Endodermal cell (in vitro differentiated cells): ENCODE data around the gene GNG13. TPM values are rescaled to one million over a fixed set of nuclear protein-coding genes. Genes with fewer than 3 reads are reported as not detected.

ENCODE experiments used
- DNase-seq: peaks from one replicate; pipeline ENCODE4 v3.0.0-alpha.2; 2017
- H3K27ac ChIP-seq: 2 replicates; pipeline ENCODE4 v1.5.1; 2013; ENCODE audit warnings: mild to moderate bottlenecking, low read depth, low read length, moderate library complexity
- H3K27me3 ChIP-seq: 2 replicates; pipeline ENCODE4 v1.6.1; 2013; ENCODE audit warnings: mild to moderate bottlenecking, low read length, moderate library complexity; ENCODE audit not compliant: insufficient read depth, control insufficient read depth, poor library complexity, severe bottlenecking
- H3K36me3 ChIP-seq: 2 replicates; pipeline ENCODE4 v1.7.0; 2013; ENCODE audit warnings: mild to moderate bottlenecking, low read length, moderate library complexity; ENCODE audit not compliant: control insufficient read depth, insufficient read depth
- H3K4me1 ChIP-seq: one replicate; pipeline ENCODE4 v1.7.0; 2013; ENCODE audit warnings: low read length; ENCODE audit not compliant: control insufficient read depth, insufficient read depth
- H3K4me3 ChIP-seq: 2 replicates; pipeline ENCODE4 v1.5.1; 2013; ENCODE audit warnings: mild to moderate bottlenecking, low read length, moderate library complexity
- H3K9ac ChIP-seq: 2 replicates; pipeline ENCODE4 v1.6.1; 2013; ENCODE audit warnings: mild to moderate bottlenecking, low read length, moderate library complexity; ENCODE audit not compliant: poor library complexity, severe bottlenecking; ENCODE audit errors: extremely low read depth
- H3K9me3 ChIP-seq: 2 replicates; pipeline ENCODE4 v1.6.1; 2013; ENCODE audit warnings: mild to moderate bottlenecking, low read length, moderate library complexity; ENCODE audit not compliant: control insufficient read depth
- H3K27ac Mint-ChIP-seq: 2 replicates; pipeline ENCODE4 v1.8.0; 2020; ENCODE audit warnings: mixed read lengths
- H3K27me3 Mint-ChIP-seq: 2 replicates; pipeline ENCODE4 v1.8.0; 2021; ENCODE audit warnings: mild to moderate bottlenecking, mixed read lengths; ENCODE audit not compliant: insufficient read depth
- H3K36me3 Mint-ChIP-seq: 2 replicates; pipeline ENCODE4 v1.8.0; 2020; ENCODE audit warnings: low read depth, mixed read lengths
- H3K4me1 Mint-ChIP-seq: 2 replicates; pipeline ENCODE4 v1.8.0; 2020; ENCODE audit warnings: mixed read lengths
- H3K4me3 Mint-ChIP-seq: 2 replicates; pipeline ENCODE4 v1.8.0; 2020; ENCODE audit warnings: mild to moderate bottlenecking, moderate library complexity, mixed read lengths
- H3K9me3 Mint-ChIP-seq: 2 replicates; pipeline ENCODE4 v1.8.0; 2020; ENCODE audit warnings: mild to moderate bottlenecking, mixed read lengths
- WGBS, 2 experiments: methylation state at CpG; one replicate each; pipeline versions ENCODE4 v1.1.5 to v1.1.7; 2013; ENCODE audit warnings: missing lambda C conversion rate in 2 of 2, mixed read lengths in 1 of 2; ENCODE audit not compliant: insufficient coverage in 1 of 2, insufficient read length in 1 of 2; 5-methylcytosine and 5-hydroxymethylcytosine counted together
- total RNA-seq, 2 donors: library from RNA; stranded (reverse); fragmentation: NEBNext Ultra II Directional in 1 of 2; extraction: Animal tissue kit (Norgen Biotek cat#: 25700) in 1 of 2; gene quantifications; 2 replicates in 1 of 2; 3 replicates in 1 of 2; pipeline ENCODE4 v1.2.1, GENCODE V29; 2021
- TF ChIP-seq, protein P1 (sequence below): fragments of 200-600 bp; sonication (generic); conservative IDR thresholded peaks from 2 replicates; pipeline ENCODE4 v1.5.0; 2021; ENCODE audit warnings: antibody characterized with exemption, mild to moderate bottlenecking

Gene GNG13
- total RNA-seq, 2 donors from 2014 or later = not detected

DNA sequence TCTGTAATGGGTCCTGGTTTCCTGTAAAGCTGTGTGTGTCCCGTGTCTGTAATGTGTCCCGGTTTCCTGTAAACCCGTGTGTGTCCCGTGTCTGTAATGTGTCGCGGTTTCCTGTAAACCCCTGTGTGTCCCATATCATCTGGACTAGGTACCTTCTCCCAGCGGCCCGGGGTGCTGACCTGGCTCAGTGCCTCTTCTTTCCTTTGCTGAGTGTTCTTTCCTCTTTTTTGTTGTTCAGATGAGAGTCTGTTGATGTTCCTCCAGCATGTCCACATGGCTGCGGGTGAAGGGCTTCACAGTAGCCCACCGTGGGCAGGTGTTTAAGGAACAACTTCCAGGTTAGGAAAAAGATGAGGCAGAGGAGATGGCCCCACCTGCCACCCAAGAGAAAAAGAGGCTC lies 46.6 kb upstream of the GNG13 start:
- no peak overlapping the region for H3K4me3 ChIP-seq
- Mint-ChIP-seq H3K9me3 (peaks cover 41% of the 10 kb centered on the region), H3K4me1 (no peaks in the 10 kb centered on the region), H3K27ac (no peak overlapping the region), H3K27me3 (peaks cover 7% of the 10 kb centered on the region), H3K36me3 (peaks cover 8% of the 10 kb centered on the region), H3K4me3 (no peak overlapping the region)
- no peak overlapping the region for H3K9ac ChIP-seq
- H3K36me3 ChIP-seq = no peaks in the 10 kb centered on the region
- no peaks in the 10 kb centered on the region for H3K4me1 ChIP-seq
- TF ChIP-seq, protein P1, sequence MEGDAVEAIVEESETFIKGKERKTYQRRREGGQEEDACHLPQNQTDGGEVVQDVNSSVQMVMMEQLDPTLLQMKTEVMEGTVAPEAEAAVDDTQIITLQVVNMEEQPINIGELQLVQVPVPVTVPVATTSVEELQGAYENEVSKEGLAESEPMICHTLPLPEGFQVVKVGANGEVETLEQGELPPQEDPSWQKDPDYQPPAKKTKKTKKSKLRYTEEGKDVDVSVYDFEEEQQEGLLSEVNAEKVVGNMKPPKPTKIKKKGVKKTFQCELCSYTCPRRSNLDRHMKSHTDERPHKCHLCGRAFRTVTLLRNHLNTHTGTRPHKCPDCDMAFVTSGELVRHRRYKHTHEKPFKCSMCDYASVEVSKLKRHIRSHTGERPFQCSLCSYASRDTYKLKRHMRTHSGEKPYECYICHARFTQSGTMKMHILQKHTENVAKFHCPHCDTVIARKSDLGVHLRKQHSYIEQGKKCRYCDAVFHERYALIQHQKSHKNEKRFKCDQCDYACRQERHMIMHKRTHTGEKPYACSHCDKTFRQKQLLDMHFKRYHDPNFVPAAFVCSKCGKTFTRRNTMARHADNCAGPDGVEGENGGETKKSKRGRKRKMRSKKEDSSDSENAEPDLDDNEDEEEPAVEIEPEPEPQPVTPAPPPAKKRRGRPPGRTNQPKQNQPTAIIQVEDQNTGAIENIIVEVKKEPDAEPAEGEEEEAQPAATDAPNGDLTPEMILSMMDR = no peak
- 79 to 91% methylated on average over 6 to 10 of the region's 10 CpGs for WGBS, 2 experiments
- no peaks in the 10 kb centered on the region for H3K27me3 ChIP-seq
- no peak overlapping the region for H3K27ac ChIP-seq
- no peak for DNase-seq
- peaks cover 19% of the 10 kb centered on the region for H3K9me3 ChIP-seq

- H3K27ac Mint-ChIP-seq = no peak overlapping the region
Observed at GRCh38 chr16:845351-845745, 44.8 kb upstream of the GNG13 start.

GRCh38 chr16:844638-845350 lies 44.3 kb upstream of the GNG13 start:
- Histone ChIP-seq H3K27me3 (no peaks in the 10 kb centered on the region), H3K27ac (no peak overlapping the region), H3K36me3 (no peaks in the 10 kb centered on the region), H3K9ac (no peak overlapping the region), H3K4me1 (no peaks in the 10 kb centered on the region), H3K4me3 (no peak overlapping the region), H3K9me3 (peaks cover 4% of the 10 kb centered on the region)
- no peaks in the 10 kb centered on the region for H3K4me1 Mint-ChIP-seq
- H3K4me3 Mint-ChIP-seq = no peak overlapping the region
- DNase-seq = no peak
- peaks cover under 1% of the 10 kb centered on the region for H3K36me3 Mint-ChIP-seq
- H3K27me3 Mint-ChIP-seq = peaks cover under 1% of the 10 kb centered on the region
- TF ChIP-seq, protein P1 = no peak
- H3K9me3 Mint-ChIP-seq = peaks cover 23% of the 10 kb centered on the region
- WGBS, 2 experiments = 93 to 95% methylated on average over 48 of the region's 48 CpGs
- H3K27ac Mint-ChIP-seq = no peak overlapping the region

More at GRCh38 chr16:845351-845745, 44.8 kb upstream of the GNG13 start:
- Histone ChIP-seq H3K36me3 (no peaks in the 10 kb centered on the region), H3K4me3 (no peak overlapping the region), H3K27me3 (no peaks in the 10 kb centered on the region), H3K9ac (no peak overlapping the region), H3K27ac (no peak overlapping the region), H3K9me3 (peaks cover 10% of the 10 kb centered on the region), H3K4me1 (no peaks in the 10 kb centered on the region)
- H3K4me1 Mint-ChIP-seq = no peaks in the 10 kb centered on the region
- no peak overlapping the region for H3K4me3 Mint-ChIP-seq
- peaks cover 5% of the 10 kb centered on the region for H3K27me3 Mint-ChIP-seq
- WGBS, 2 experiments = 93 to 95% methylated on average over 26 of the region's 26 CpGs
- H3K9me3 Mint-ChIP-seq = peaks cover 29% of the 10 kb centered on the region
- TF ChIP-seq, protein P1 = no peak
- no peak for DNase-seq
- H3K36me3 Mint-ChIP-seq = peaks cover 6% of the 10 kb centered on the region
